B cell (primary cell): ENCODE results near the gene ATXN1. TPM values are rescaled to one million over a fixed set of nuclear protein-coding genes. Genes with fewer than 3 reads are reported as not detected.

Experiments used
- ATAC-seq: fragments of 200-7000 bp; cut with Tn5 transposase; one replicate; pipeline ENCODE4 v1.10.0; 2021; ENCODE audit warnings: low read depth, mild to moderate bottlenecking, moderate number of reproducible peaks, moderate library complexity
- CTCF ChIA-PET: fragments of 350-600 bp; sonication (Branson Sonifier 250); formaldehyde crosslinking; loops from one replicate; lab custom pipeline; 2021; ENCODE audit warnings: antibody characterized with exemption, inconsistent platforms; lab: Charles Lee
- POLR2A ChIA-PET: fragments of 350-600 bp; sonication (Branson Sonifier 250); formaldehyde crosslinking; loops from one replicate; lab custom pipeline; 2021; ENCODE audit warnings: antibody characterized with exemption; lab: Charles Lee
- DNase-seq: peaks from one replicate; pipeline ENCODE4 v3.0.0; 2013
- H2AFZ ChIP-seq: 2 replicates; pipeline ENCODE4 v1.6.1; 2012; ENCODE audit warnings: mild to moderate bottlenecking, low read depth, low read length; ENCODE audit not compliant: insufficient read depth, poor library complexity, severe bottlenecking
- H3K27ac ChIP-seq, 2 donors: 1 replicate in 1 of 2; 2 replicates in 1 of 2; pipeline ENCODE4 v1.5.1; 2012 to 2013; ENCODE audit warnings: low read length in 2 of 2, mild to moderate bottlenecking in 2 of 2, moderate library complexity in 1 of 2
- H3K27me3 ChIP-seq, 4 experiments: fragments of 200-600 bp in 1 of 4; sonication (generic) in 1 of 4; replicated peaks in 1 of 4; 1 replicate in 2 of 4; 2 replicates in 2 of 4; pipeline versions ENCODE4 v1.6.1 to v1.7.0; 2013 to 2016; ENCODE audit warnings: low read length in 3 of 4, mild to moderate bottlenecking in 2 of 4, mixed read lengths in 1 of 4, moderate library complexity in 1 of 4; ENCODE audit not compliant: insufficient read depth in 4 of 4, control insufficient read depth in 3 of 4; ENCODE audit errors: control extremely low read depth in 1 of 4
- H3K36me3 ChIP-seq, 2 experiments: replicated peaks in 1 of 2; 1 replicate in 1 of 2; 2 replicates in 1 of 2; pipeline versions ENCODE4 v1.6.1 to v1.7.1; 2013; ENCODE audit warnings: low read length in 1 of 2; ENCODE audit not compliant: insufficient read depth in 2 of 2, control insufficient read depth in 1 of 2; ENCODE audit errors: control extremely low read depth in 1 of 2, extremely low read depth in 1 of 2
- H3K4me1 ChIP-seq, 2 donors: fragments of 200-600 bp in 1 of 2; sonication (generic) in 1 of 2; 1 replicate in 1 of 2; 2 replicates in 1 of 2; pipeline versions ENCODE4 v1.5.1 to v1.6.1; 2013 to 2017; ENCODE audit warnings: low read length in 2 of 2; ENCODE audit not compliant: control insufficient read depth in 2 of 2, insufficient read depth in 2 of 2
- H3K4me2 ChIP-seq: replicated peaks from 2 replicates; pipeline ENCODE3; 2012; ENCODE audit warnings: mild to moderate bottlenecking, low read depth, low read length; ENCODE audit not compliant: poor library complexity, severe bottlenecking
- H3K4me3 ChIP-seq, 5 experiments: fragments of 200-600 bp in 1 of 5; sonication (generic) in 1 of 5; 1 replicate in 3 of 5; 2 replicates in 2 of 5; pipeline versions ENCODE4 v1.5.1 to v1.7.0; 2011 to 2016; ENCODE audit warnings: low read length in 4 of 5, mild to moderate bottlenecking in 4 of 5, low read depth in 2 of 5, control low read depth in 1 of 5, moderate library complexity in 1 of 5; ENCODE audit not compliant: insufficient read depth in 1 of 5; ENCODE audit errors: control extremely low read depth in 1 of 5, extremely low read depth in 1 of 5
- H3K79me2 ChIP-seq: fragments of 200-600 bp; sonication (generic); one replicate; pipeline ENCODE4 v1.6.0; 2016; ENCODE audit warnings: low read length; ENCODE audit not compliant: control insufficient read depth, insufficient read depth
- H3K9ac ChIP-seq: fragments of 200-600 bp; sonication (generic); 2 replicates; pipeline ENCODE4 v1.6.1; 2017; ENCODE audit warnings: mild to moderate bottlenecking, low read length, moderate library complexity
- H3K9me3 ChIP-seq, 3 donors: one replicate each; pipeline versions ENCODE4 v1.6.1 to v1.7.1; 2013; ENCODE audit warnings: low read length in 2 of 3; ENCODE audit not compliant: control insufficient read depth in 2 of 3, insufficient read depth in 1 of 3; ENCODE audit errors: control extremely low read depth in 1 of 3
- H4K20me1 ChIP-seq: 2 replicates; pipeline ENCODE4 v1.6.0; 2012; ENCODE audit warnings: mild to moderate bottlenecking, low read length; ENCODE audit not compliant: insufficient read depth, control insufficient read depth, poor library complexity, severe bottlenecking
- H3K27ac Mint-ChIP-seq: one replicate; pipeline ENCODE4 v1.8.0; 2021; ENCODE audit warnings: mixed read lengths
- H3K27me3 Mint-ChIP-seq: one replicate; pipeline ENCODE4 v1.8.0; 2021; ENCODE audit warnings: mixed read lengths
- H3K4me1 Mint-ChIP-seq: one replicate; pipeline ENCODE4 v1.8.0; 2021; ENCODE audit warnings: mixed read lengths
- H3K4me3 Mint-ChIP-seq: one replicate; pipeline ENCODE4 v1.8.0; 2021; ENCODE audit warnings: mixed read lengths
- H3K9me3 Mint-ChIP-seq: one replicate; pipeline ENCODE4 v1.8.0; 2022; ENCODE audit warnings: mixed read lengths; ENCODE audit not compliant: insufficient read depth
- EZH2 ChIP-seq: IDR thresholded peaks from 2 replicates; pipeline ENCODE4 v1.6.1; 2012; ENCODE audit warnings: borderline replicate concordance, low read depth, mild to moderate bottlenecking, moderate library complexity, low read length; ENCODE audit not compliant: insufficient read depth, poor library complexity, severe bottlenecking
- WGBS: methylation state at CpG from one replicate; pipeline ENCODE4 v1.1.5; 2013; ENCODE audit warnings: missing lambda C conversion rate; ENCODE audit not compliant: insufficient coverage; 5-methylcytosine and 5-hydroxymethylcytosine counted together
- intact Hi-C: fragments of 100-400 bp; cut with micrococcal nuclease; formaldehyde crosslinking; loops from one replicate; pipeline ENCODE4 v1.10.0; 2022
- polyA plus RNA-seq: library from polyadenylated mRNA; depleted of rRNA; stranded (reverse); fragments of >200 nt; gene quantifications from 2 replicates; pipeline ENCODE4 v1.2.3, GENCODE V29; 2012
- total RNA-seq, 2 donors: library from RNA; stranded (reverse); fragments of 120-200 nt in 1 of 2; gene quantifications; 1 replicate in 1 of 2; 2 replicates in 1 of 2; pipeline versions ENCODE4 v1.2.3 to v1.2.4, GENCODE V29; 2013 to 2022
- TF ChIP-seq, protein P1 (sequence below): fragments of 200-600 bp; IDR thresholded peaks from one replicate; pipeline ENCODE4 v1.8.0; 2022; ENCODE audit warnings: antibody characterized with exemption, mild to moderate bottlenecking

Gene ATXN1
- total and polyA plus RNA-seq, 2 donors (not counting 1 experiment from before 2014, with no cell fraction given), result 5.7 to 63.8 TPM

DNA sequence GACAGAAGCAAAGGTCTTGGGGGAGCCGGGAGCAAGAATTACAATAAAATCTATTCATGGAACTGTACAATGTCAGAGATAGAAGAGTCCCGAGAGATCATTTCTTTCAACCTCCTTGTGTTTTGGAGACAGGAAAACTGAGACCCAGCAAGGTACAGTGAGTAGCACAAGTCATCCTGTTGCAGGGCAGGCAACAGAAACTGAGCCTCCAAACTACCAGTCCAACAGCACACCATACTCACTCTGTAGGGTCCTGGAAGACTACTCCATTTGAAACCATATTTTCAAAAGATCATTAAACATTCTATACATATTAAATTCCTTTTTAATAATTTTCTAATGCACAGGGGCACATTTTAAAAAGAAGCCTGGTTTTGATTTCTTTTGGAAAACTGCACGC lies 14.4 kb downstream of the ATXN1 start:
- Histone ChIP-seq H3K36me3 (no peaks in the 10 kb centered on the region), H3K27me3 (no peaks in the 10 kb centered on the region), H2AFZ (no peak overlapping the region), H3K4me3 (no peak overlapping the region), H4K20me1 (no peaks in the 10 kb centered on the region), H3K9ac (no peak overlapping the region), H3K27ac (no peak overlapping the region), H3K79me2 (no peaks in the 10 kb centered on the region), H3K9me3 (no peaks in the 10 kb centered on the region), H3K4me2 (no peak overlapping the region), H3K4me1 (no peaks in the 10 kb centered on the region)
- DNase-seq (no peak), ATAC-seq (no peak)
- no peaks in the 10 kb centered on the region for H3K9me3 Mint-ChIP-seq
- no peak overlapping the region for H3K27ac Mint-ChIP-seq
- H3K4me1 Mint-ChIP-seq, result no peaks in the 10 kb centered on the region
- 100% methylated on average over 2 of the region's 3 CpGs for WGBS
- intact Hi-C loops, result no loop called here
- POLR2A ChIA-PET, result no interaction called here
- no peak overlapping the region for H3K4me3 Mint-ChIP-seq
- CTCF ChIA-PET, result interaction anchor here (0.9 to 1.7 kb wide), 3 partner anchors 12 to 326 kb away, joined by 3 to 7 read pairs (median 4); no protein-coding TSS in a partner anchor
- peaks cover 11% of the 10 kb centered on the region for H3K27me3 Mint-ChIP-seq
- TF ChIP-seq EZH2, result no peak
- TF ChIP-seq, protein P1, sequence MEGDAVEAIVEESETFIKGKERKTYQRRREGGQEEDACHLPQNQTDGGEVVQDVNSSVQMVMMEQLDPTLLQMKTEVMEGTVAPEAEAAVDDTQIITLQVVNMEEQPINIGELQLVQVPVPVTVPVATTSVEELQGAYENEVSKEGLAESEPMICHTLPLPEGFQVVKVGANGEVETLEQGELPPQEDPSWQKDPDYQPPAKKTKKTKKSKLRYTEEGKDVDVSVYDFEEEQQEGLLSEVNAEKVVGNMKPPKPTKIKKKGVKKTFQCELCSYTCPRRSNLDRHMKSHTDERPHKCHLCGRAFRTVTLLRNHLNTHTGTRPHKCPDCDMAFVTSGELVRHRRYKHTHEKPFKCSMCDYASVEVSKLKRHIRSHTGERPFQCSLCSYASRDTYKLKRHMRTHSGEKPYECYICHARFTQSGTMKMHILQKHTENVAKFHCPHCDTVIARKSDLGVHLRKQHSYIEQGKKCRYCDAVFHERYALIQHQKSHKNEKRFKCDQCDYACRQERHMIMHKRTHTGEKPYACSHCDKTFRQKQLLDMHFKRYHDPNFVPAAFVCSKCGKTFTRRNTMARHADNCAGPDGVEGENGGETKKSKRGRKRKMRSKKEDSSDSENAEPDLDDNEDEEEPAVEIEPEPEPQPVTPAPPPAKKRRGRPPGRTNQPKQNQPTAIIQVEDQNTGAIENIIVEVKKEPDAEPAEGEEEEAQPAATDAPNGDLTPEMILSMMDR, result no peak

DNA sequence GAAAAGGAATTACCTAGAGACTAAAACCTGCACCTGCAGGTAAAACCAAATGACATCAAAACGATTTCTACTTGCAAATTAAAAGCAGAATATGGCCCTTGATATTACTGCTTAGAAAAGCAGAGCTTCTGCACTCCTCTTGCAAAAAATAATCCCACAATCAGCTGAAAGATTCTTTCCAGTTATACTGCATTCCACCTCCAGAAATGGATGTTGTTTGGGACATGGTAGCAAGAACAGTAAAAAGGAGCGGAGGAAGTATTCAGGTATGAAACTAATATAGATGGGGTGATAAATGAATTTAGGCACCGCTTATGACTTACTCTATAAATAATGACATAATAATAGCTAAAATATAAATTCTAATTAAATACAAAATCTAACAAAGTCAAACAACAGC lies 14.9 kb downstream of the ATXN1 start:
- no peak for TF ChIP-seq EZH2
- TF ChIP-seq, protein P1, result no peak
- H3K27ac Mint-ChIP-seq, result no peak overlapping the region
- Histone ChIP-seq H4K20me1 (no peaks in the 10 kb centered on the region), H3K27ac (no peak overlapping the region), H3K9ac (no peak overlapping the region), H3K4me2 (no peak overlapping the region), H3K79me2 (no peaks in the 10 kb centered on the region), H3K4me1 (no peaks in the 10 kb centered on the region), H3K27me3 (no peaks in the 10 kb centered on the region), H2AFZ (no peak overlapping the region), H3K36me3 (no peaks in the 10 kb centered on the region), H3K9me3 (no peaks in the 10 kb centered on the region), H3K4me3 (no peak overlapping the region)
- no peaks in the 10 kb centered on the region for H3K4me1 Mint-ChIP-seq
- ChIA-PET CTCF (interaction anchor here (0.9 to 1.7 kb wide), 2 partner anchors 12 to 17 kb away, joined by 4 to 7 read pairs; no protein-coding TSS in a partner anchor), POLR2A (no interaction called here)
- no peak overlapping the region for H3K4me3 Mint-ChIP-seq
- intact Hi-C loops, result no loop called here
- no peak for DNase-seq
- no peak for ATAC-seq
- H3K27me3 Mint-ChIP-seq, result peaks cover 11% of the 10 kb centered on the region
- no peaks in the 10 kb centered on the region for H3K9me3 Mint-ChIP-seq
- no CpG with 5 or more reads among the region's 3 CpGs for WGBS
